ENCODE measurements around the gene ACKR4. TPM values are rescaled to one million over a fixed set of nuclear protein-coding genes. Genes with fewer than 3 reads are reported as not detected.

ACKR4 gene
- total RNA-seq, 2 experiments from 2014 or later = not detected

DNA sequence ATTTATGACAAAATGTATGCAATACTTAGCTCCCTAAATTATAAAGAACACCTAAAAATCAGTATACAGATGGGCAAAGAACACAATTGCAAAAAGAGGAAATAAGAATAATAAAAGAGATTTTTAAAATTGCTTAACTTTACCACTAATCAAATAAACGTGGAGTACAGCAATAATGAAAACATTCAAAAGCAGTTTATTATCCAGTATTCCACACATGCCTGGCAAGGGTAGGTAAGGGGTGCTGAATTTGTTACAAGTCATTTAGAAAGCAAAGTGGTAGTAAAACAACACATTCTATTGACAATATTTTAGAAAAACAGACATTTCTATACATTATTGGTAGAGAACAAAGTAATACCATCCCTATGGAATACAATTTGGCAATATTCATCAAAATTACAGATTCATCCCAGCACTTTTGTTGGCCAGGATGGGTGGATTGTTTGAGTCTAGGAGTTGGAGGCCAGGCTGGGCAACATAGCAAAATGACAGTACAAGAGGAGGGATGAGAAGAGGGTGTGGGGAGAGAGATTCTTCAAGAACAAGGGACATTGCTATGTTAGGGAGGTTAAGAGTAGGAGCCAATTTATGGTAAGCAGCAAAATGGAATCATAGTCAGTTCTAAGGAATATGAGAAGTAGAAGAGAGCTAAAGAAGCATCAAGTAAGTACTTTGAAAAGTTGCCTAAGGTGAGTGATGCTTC is 3.7 kb upstream of the ACKR4 start:
- no peak for ATAC-seq
- peaks cover 48% of the 10 kb centered on the region for H3K36me3 Mint-ChIP-seq (ENCODE audit: low read depth)
- ChIA-PET CTCF (no interaction called here), POLR2A (no interaction called here)
- DNase-seq = no peak
- TF ChIP-seq, protein P1, sequence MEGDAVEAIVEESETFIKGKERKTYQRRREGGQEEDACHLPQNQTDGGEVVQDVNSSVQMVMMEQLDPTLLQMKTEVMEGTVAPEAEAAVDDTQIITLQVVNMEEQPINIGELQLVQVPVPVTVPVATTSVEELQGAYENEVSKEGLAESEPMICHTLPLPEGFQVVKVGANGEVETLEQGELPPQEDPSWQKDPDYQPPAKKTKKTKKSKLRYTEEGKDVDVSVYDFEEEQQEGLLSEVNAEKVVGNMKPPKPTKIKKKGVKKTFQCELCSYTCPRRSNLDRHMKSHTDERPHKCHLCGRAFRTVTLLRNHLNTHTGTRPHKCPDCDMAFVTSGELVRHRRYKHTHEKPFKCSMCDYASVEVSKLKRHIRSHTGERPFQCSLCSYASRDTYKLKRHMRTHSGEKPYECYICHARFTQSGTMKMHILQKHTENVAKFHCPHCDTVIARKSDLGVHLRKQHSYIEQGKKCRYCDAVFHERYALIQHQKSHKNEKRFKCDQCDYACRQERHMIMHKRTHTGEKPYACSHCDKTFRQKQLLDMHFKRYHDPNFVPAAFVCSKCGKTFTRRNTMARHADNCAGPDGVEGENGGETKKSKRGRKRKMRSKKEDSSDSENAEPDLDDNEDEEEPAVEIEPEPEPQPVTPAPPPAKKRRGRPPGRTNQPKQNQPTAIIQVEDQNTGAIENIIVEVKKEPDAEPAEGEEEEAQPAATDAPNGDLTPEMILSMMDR (IDR thresholded peaks at IDR 0.05) = no peak
- peaks cover 5% of the 10 kb centered on the region for H3K4me1 Mint-ChIP-seq (ENCODE audit: low read depth)
- intact Hi-C loops (cut with micrococcal nuclease) = no loop called here
- no peaks in the 10 kb centered on the region for H3K27me3 Mint-ChIP-seq
- peaks cover 3% of the 10 kb centered on the region for H3K9me3 Mint-ChIP-seq
- H3K27ac Mint-ChIP-seq = no peak overlapping the region
- H3K4me3 Mint-ChIP-seq = no peak overlapping the region

DNA sequence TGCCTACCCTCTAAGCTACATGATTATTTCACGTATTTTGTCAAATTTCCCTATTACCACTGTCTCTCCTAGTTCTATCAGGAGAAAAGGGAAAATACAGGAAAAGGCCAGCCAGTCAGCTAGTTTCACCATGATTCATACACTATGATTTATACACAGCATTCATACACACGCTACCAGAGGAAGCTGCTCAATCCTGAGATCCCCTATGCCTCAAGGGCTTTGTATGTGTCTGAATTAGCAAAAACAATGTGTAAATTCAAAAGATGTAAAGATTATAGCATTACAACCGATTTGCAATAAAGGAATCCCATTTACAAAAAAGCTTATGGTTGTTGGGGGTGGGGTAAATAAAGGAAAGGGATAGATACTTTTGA is 3.1 kb upstream of the ACKR4 start:
- Mint-ChIP-seq H3K9me3 (peaks cover 3% of the 10 kb centered on the region), H3K4me1 (ENCODE audit: low read depth) (peaks cover 5% of the 10 kb centered on the region), H3K27ac (no peak overlapping the region), H3K27me3 (no peaks in the 10 kb centered on the region), H3K4me3 (no peak overlapping the region), H3K36me3 (ENCODE audit: low read depth) (peaks cover 50% of the 10 kb centered on the region)
- ChIA-PET POLR2A (no interaction called here), CTCF (no interaction called here)
- DNase-seq (no peak), ATAC-seq (no peak)
- TF ChIP-seq, protein P1 (IDR thresholded peaks at IDR 0.05) = no peak
- intact Hi-C loops (cut with micrococcal nuclease) = no loop called here

DNA sequence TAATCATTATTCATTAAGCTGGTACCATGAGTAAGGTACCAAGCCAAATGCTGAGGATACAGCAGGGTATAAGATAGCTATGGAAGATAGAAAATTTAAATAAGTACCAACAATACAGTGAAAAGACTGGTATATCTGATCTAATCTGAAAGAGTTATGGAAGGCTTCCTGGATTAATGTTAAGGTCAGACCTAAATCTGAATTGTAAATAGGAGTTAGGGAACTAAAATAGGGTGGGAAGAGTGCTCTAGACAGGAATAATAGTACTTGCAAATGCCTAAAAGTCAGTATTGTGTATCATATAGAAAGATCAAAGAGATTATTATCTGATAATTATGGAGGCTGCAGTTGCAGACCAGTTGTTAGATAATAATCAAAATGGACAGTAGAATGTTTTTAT is 2.6 kb upstream of the ACKR4 start:
- intact Hi-C loops (cut with micrococcal nuclease) = no loop called here
- TF ChIP-seq, protein P1 (IDR thresholded peaks at IDR 0.05) = no peak
- ATAC-seq (no peak), DNase-seq (no peak)
- Mint-ChIP-seq H3K27ac (no peak overlapping the region), H3K9me3 (no peaks in the 10 kb centered on the region), H3K4me1 (ENCODE audit: low read depth) (peaks cover 5% of the 10 kb centered on the region), H3K4me3 (no peak overlapping the region), H3K27me3 (no peaks in the 10 kb centered on the region), H3K36me3 (ENCODE audit: low read depth) (peaks cover 47% of the 10 kb centered on the region)
- CTCF ChIA-PET = no interaction called here
- POLR2A ChIA-PET = no interaction called here

DNA sequence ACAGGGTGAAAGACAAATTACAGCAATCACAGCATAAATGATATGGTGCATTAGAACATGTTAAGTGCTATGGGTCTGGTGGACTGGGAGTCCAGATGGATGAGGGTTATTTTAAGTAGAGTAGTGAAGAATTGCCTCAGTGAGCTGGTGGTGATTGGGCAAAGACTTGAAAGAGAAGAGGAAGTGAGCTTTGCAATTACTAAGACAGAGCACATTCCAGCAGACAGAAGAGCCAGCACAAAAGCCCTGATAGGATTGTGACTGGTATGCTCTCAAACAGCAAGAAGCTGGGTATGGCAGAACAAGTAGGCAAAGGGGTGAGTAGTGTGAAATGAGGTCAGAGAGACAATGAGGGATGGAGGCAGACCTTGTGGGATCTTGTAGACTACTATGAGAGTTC is 2.1 kb upstream of the ACKR4 start:
- peaks cover 46% of the 10 kb centered on the region for H3K36me3 Mint-ChIP-seq (ENCODE audit: low read depth)
- POLR2A ChIA-PET = no interaction called here
- intact Hi-C loops (cut with micrococcal nuclease) = no loop called here
- TF ChIP-seq, protein P1 (IDR thresholded peaks at IDR 0.05) = no peak
- H3K4me1 Mint-ChIP-seq (ENCODE audit: low read depth) = peaks cover 5% of the 10 kb centered on the region
- no peak overlapping the region for H3K27ac Mint-ChIP-seq
- DNase-seq = no peak
- ATAC-seq = no peak
- CTCF ChIA-PET = interaction anchor here (1.5 kb wide), 1 partner anchor 59 kb away, joined by 5 read pairs; no protein-coding TSS in a partner anchor
- no peaks in the 10 kb centered on the region for H3K9me3 Mint-ChIP-seq
- no peaks in the 10 kb centered on the region for H3K27me3 Mint-ChIP-seq
- no peak overlapping the region for H3K4me3 Mint-ChIP-seq

- intact Hi-C loops (cut with micrococcal nuclease) = no loop called here
- peaks cover 38% of the 10 kb centered on the region for H3K36me3 Mint-ChIP-seq (ENCODE audit: low read depth)
- H3K9me3 Mint-ChIP-seq = no peaks in the 10 kb centered on the region
- TF ChIP-seq, protein P1 (IDR thresholded peaks at IDR 0.05) = no peak
- H3K4me1 Mint-ChIP-seq (ENCODE audit: low read depth) = peaks cover 5% of the 10 kb centered on the region
- CTCF ChIA-PET = interaction anchor here (1.5 kb wide), 1 partner anchor 60 kb away, joined by 5 read pairs; no protein-coding TSS in a partner anchor
- H3K4me3 Mint-ChIP-seq = no peak overlapping the region
- DNase-seq (no peak), ATAC-seq (no peak)
- no peak overlapping the region for H3K27ac Mint-ChIP-seq
- POLR2A ChIA-PET = no interaction called here
- H3K27me3 Mint-ChIP-seq = no peaks in the 10 kb centered on the region
Measured at GRCh38 chr3:132596326-132596725, 744 bp upstream of the ACKR4 start.

Data from activated CD8-positive, alpha-beta T cell treated with anti-CD3 and anti-CD28 coated beads for 36 hours (primary cell).